Gastrocnemius medialis (tissue), 4 donors: Measurements from ENCODE around the gene CYLD.

Experiments used
- POLR2A ChIP-seq, 2 donors: fragments of 450-650 bp; IDR thresholded peaks; one replicate each; pipeline ENCODE4 v1.6.1; 2017; ENCODE audit warnings: antibody characterized with exemption in 2 of 2, mild to moderate bottlenecking in 2 of 2, moderate library complexity in 2 of 2
- TF ChIP-seq, protein P1 (sequence below), 5 experiments: fragments of 450-650 bp in 3 of 5; fragments of 200-600 bp in 2 of 5; sonication (generic) in 2 of 5; IDR thresholded peaks in 4 of 5; conservative IDR thresholded peaks in 1 of 5; 1 replicate in 4 of 5; 2 replicates in 1 of 5; pipeline ENCODE4 v1.5.1; 2016 to 2019; ENCODE audit warnings: antibody characterized with exemption in 5 of 5, mild to moderate bottlenecking in 3 of 5, moderate library complexity in 3 of 5

DNA sequence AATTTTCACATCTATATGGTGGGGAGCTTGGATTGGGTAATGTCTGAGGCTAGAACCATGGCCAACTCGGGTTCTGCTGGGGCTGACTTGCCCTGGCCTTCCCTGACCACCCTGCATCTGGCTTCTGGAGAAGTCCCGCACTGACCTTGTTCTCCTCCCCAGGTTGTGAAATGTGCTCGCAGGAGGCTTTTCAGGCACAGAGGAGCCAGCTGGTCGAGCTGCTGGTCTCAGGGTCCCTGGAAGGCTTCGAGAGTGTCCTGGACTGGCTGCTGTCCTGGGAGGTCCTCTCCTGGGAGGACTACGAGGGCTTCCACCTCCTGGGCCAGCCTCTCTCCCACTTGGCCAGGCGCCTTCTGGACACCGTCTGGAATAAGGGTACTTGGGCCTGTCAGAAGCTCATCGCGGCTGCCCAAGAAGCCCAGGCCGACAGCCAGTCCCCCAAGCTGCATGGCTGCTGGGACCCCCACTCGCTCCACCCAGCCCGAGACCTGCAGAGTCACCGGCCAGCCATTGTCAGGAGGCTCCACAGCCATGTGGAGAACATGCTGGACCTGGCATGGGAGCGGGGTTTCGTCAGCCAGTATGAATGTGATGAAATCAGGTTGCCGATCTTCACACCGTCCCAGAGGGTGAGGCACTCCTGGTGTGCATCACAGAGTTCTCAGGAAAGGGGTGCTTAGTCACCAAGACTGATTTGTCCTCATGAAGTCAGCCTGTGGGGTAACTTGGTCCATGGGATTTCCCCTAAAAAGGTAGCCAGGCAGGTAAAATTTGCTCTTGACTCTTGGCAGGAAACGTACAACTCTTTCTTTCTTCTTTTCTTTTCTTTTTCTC, 42.3 kb upstream of the CYLD start:
- TF ChIP-seq, protein P1, sequence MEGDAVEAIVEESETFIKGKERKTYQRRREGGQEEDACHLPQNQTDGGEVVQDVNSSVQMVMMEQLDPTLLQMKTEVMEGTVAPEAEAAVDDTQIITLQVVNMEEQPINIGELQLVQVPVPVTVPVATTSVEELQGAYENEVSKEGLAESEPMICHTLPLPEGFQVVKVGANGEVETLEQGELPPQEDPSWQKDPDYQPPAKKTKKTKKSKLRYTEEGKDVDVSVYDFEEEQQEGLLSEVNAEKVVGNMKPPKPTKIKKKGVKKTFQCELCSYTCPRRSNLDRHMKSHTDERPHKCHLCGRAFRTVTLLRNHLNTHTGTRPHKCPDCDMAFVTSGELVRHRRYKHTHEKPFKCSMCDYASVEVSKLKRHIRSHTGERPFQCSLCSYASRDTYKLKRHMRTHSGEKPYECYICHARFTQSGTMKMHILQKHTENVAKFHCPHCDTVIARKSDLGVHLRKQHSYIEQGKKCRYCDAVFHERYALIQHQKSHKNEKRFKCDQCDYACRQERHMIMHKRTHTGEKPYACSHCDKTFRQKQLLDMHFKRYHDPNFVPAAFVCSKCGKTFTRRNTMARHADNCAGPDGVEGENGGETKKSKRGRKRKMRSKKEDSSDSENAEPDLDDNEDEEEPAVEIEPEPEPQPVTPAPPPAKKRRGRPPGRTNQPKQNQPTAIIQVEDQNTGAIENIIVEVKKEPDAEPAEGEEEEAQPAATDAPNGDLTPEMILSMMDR (IDR thresholded peaks at IDR 0.05 in 4 of 5, conservative IDR thresholded peaks at IDR 0.05 in 1 of 5) = no peak
- peak in 1 of 2 donors; percentile 18 for TF ChIP-seq POLR2A (IDR thresholded peaks at IDR 0.05)
